ENCODE data around the gene NFXL1.

- TF ChIP-seq CTCF (IDR thresholded peaks at IDR 0.05) = no peak
- no peak for TF ChIP-seq EP300 (IDR thresholded peaks at IDR 0.05)
- no peak for TF ChIP-seq POLR2AphosphoS5 (IDR thresholded peaks at IDR 0.05)
- TF ChIP-seq POLR2A (IDR thresholded peaks at IDR 0.05) = no peak
Observed at GRCh38 chr4:47876784-47877546, 37.4 kb downstream of the NFXL1 start.

Data from gastroesophageal sphincter (tissue), 3 donors.